Measurements from ENCODE around the gene GDF10.

DNA sequence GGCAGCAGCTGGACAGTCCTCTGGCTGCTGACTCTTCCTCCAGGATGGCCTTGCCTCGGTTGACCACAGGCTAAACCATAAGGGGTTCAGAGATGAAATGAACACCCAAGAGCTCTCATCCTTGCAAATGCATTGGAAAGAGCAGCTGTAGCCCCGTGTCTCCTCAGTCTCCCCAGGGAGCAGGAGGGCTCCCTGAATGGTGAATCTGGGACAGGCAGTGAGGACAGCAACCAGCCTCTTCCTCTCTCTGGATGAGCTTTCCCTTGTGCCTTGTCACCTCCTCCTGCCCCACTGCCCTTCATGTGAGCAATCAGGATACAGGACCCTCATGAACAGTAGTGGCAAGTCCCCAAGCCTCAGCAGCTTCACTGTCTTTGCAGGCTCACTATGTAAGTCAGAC, 23.9 kb upstream of the GDF10 start:
- TF ChIP-seq, protein P1, sequence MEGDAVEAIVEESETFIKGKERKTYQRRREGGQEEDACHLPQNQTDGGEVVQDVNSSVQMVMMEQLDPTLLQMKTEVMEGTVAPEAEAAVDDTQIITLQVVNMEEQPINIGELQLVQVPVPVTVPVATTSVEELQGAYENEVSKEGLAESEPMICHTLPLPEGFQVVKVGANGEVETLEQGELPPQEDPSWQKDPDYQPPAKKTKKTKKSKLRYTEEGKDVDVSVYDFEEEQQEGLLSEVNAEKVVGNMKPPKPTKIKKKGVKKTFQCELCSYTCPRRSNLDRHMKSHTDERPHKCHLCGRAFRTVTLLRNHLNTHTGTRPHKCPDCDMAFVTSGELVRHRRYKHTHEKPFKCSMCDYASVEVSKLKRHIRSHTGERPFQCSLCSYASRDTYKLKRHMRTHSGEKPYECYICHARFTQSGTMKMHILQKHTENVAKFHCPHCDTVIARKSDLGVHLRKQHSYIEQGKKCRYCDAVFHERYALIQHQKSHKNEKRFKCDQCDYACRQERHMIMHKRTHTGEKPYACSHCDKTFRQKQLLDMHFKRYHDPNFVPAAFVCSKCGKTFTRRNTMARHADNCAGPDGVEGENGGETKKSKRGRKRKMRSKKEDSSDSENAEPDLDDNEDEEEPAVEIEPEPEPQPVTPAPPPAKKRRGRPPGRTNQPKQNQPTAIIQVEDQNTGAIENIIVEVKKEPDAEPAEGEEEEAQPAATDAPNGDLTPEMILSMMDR (IDR thresholded peaks at IDR 0.05; ENCODE audit: poor library complexity, severe bottlenecking): no peak
- TF ChIP-seq RAD21 (conservative IDR thresholded peaks at IDR 0.05) (no peak), EZH2 (IDR thresholded peaks at IDR 0.05; ENCODE audit: borderline replicate concordance, insufficient read depth, low read length, poor library complexity, severe bottlenecking) (no peak), POLR2AphosphoS5 (IDR thresholded peaks at IDR 0.05) (no peak), EP300 (conservative IDR thresholded peaks at IDR 0.05; ENCODE audit: poor library complexity, severe bottlenecking) (no peak)

All from neural cell (in vitro differentiated cells).